Measurements from ENCODE around the gene MFAP5. TPM values are rescaled to one million over a fixed set of nuclear protein-coding genes. Genes with fewer than 3 reads are reported as not detected.

The MFAP5 gene
- polyA plus RNA-seq, 2 of the 4 experiments (the other 2 are of a cell fraction) = 0.40 TPM

DNA sequence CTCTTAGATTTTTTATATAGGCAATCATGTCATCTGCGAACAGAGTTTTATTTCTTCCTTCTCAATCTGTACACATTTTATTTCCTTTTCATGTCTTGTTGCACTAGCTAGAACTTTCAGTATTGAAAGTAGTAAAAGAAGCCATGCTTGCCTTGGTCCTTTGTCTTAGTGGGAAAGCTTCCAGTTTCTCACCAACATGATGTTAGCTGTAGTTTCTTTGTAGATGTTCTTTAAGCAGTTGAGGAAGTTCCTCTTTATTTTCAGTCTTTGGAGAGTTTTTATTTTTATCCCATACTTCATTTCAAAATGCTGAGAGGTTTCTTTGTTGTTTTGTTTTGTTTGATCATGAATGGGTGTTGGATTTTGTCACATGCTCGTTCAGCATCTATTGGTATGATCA lies 22.4 kb upstream of the MFAP5 start:
- 73% methylated on average over 2 of the region's 2 CpGs for WGBS (ENCODE audit: missing lambda C conversion rate)
- FAIRE-seq (no peak), ATAC-seq (no peak), DNase-seq (ENCODE audit: low read depth in 1 of 2, low spot score in 1 of 2) (no peak)
- ChIA-PET CTCF (interaction anchor here (0.8 to 5.9 kb wide), 8 partner anchors 8 to 364 kb away, joined by 3 to 60 read pairs (median 4); no protein-coding TSS in a partner anchor), POLR2A (no interaction called here)
- no peak overlapping the region for H3K27ac ChIP-seq
- no peak overlapping the region for H3K4me3 ChIP-seq
- TF ChIP-seq KDM1A (IDR thresholded peaks at IDR 0.05; ENCODE audit: low read depth) (no peak), RNF2 (IDR thresholded peaks at IDR 0.05; ENCODE audit: borderline replicate concordance, low read depth) (no peak), CBX8 (IDR thresholded peaks at IDR 0.05) (no peak), ZFP36 (IDR thresholded peaks at IDR 0.05; ENCODE audit: borderline replicate concordance, partially characterized antibody) (no peak), CHD2 (IDR thresholded peaks at IDR 0.05; ENCODE audit: low read length, partially characterized antibody) (no peak), PHF8 (IDR thresholded peaks at IDR 0.05; ENCODE audit: borderline replicate concordance, low read depth) (no peak)
- TF ChIP-seq, protein P1, sequence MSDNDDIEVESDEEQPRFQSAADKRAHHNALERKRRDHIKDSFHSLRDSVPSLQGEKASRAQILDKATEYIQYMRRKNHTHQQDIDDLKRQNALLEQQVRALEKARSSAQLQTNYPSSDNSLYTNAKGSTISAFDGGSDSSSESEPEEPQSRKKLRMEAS (IDR thresholded peaks at IDR 0.05) = no peak
- no peaks in the 10 kb centered on the region for H3K9me3 ChIP-seq
- H3K4me1 ChIP-seq = peaks cover 19% of the 10 kb centered on the region
- no peak overlapping the region for H3K4me2 ChIP-seq

DNA sequence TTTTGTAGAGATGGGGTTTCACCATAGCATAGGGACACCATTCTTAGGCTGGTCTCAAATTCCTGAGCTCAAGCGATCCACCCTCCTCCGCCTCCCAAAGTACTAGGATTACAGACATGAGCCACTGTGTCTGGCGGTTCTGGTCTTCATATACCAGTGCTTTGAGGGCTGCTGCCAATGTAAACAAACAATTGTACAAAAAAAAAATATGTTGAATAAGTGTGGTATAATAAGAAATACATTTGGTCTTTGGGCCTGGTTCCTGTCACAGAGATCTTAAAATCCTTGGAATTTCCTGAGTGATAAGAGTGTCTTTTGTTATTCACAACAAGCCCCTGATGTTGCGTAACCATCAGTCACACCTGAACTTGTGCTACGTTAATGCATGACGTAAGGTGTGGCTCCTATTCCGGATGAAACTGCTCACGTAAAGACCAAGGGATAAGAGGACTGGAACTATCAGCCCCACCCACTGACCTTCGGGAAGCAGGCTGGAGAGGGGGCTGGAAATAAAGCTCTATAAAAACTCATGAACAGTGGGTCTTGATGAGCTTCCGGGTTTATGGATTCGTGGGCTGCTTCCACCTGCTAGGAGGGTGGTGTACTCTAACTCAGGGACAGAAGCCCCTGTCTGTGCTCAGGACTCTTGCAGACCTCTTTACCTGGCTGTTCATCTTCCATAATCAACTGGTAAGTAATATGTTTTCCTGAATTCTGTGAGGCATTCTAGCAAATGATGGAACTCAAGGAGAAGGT lies 18.7 kb upstream of the MFAP5 start:
- no peak overlapping the region for H3K4me3 ChIP-seq
- DNase-seq (ENCODE audit: low read depth in 1 of 2, low spot score in 1 of 2) (peak in 1 of 2 experiments; percentile 52), FAIRE-seq (no peak)

DNA sequence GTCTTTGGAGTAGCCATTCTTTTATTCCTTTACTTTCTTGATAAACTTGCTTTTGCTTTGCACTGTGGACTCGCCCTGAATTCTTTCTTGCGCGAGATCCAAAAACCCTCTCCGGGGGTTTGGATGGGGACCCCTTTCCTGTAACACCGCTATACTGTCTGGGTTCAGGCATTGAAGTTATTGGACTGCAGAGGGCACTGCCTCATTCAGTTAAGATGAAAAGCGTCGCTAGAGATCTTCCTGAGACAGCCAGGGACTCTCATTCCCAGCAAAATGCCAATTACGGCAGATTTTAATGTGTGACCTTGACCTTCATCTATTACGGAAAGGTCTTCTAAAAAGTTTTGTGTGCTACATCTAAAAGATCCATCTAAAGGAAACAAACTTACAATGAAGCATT lies 17.9 kb upstream of the MFAP5 start:
- DNase-seq (ENCODE audit: low read depth in 1 of 2, low spot score in 1 of 2) (no peak), ATAC-seq (peak in 1 of 2 experiments; percentile 33; a peak in 1 of 6 replicates), FAIRE-seq (no peak)
- Histone ChIP-seq H3K27ac (no peak overlapping the region), H3K9me3 (no peaks in the 10 kb centered on the region), H3K4me2 (no peak overlapping the region), H3K4me1 (peaks cover 7% of the 10 kb centered on the region; the same call in 2 of the 3 replicates), H3K4me3 (no peak overlapping the region)
- 76% methylated on average over 9 of the region's 9 CpGs for WGBS (ENCODE audit: missing lambda C conversion rate)
- ChIA-PET POLR2A (no interaction called here), CTCF (interaction anchor here (1.6 to 5.9 kb wide), 5 partner anchors 145 to 369 kb away, joined by 5 to 60 read pairs (median 21); no protein-coding TSS in a partner anchor)
- TF ChIP-seq CBX8 (IDR thresholded peaks at IDR 0.05) (no peak), RAD21 (conservative IDR thresholded peaks at IDR 0.05 in 1 of 2, IDR thresholded peaks at IDR 0.05 in 1 of 2) (no peak), KDM1A (IDR thresholded peaks at IDR 0.05; ENCODE audit: low read depth) (no peak), NPAS2 (CRISPR knock-in tag; IDR thresholded peaks at IDR 0.05; ENCODE audit: borderline replicate concordance) (no peak), POLR2AphosphoS2 (conservative IDR thresholded peaks at IDR 0.05; ENCODE audit: low read length) (no peak), ZSCAN20 (CRISPR knock-in tag; IDR thresholded peaks at IDR 0.05) (no peak), FOSB (CRISPR knock-in tag; IDR thresholded peaks at IDR 0.05) (no peak)
- TF ChIP-seq, protein P2, sequence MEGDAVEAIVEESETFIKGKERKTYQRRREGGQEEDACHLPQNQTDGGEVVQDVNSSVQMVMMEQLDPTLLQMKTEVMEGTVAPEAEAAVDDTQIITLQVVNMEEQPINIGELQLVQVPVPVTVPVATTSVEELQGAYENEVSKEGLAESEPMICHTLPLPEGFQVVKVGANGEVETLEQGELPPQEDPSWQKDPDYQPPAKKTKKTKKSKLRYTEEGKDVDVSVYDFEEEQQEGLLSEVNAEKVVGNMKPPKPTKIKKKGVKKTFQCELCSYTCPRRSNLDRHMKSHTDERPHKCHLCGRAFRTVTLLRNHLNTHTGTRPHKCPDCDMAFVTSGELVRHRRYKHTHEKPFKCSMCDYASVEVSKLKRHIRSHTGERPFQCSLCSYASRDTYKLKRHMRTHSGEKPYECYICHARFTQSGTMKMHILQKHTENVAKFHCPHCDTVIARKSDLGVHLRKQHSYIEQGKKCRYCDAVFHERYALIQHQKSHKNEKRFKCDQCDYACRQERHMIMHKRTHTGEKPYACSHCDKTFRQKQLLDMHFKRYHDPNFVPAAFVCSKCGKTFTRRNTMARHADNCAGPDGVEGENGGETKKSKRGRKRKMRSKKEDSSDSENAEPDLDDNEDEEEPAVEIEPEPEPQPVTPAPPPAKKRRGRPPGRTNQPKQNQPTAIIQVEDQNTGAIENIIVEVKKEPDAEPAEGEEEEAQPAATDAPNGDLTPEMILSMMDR (IDR thresholded peaks at IDR 0.05) = no peak
- TF ChIP-seq, protein P3, sequence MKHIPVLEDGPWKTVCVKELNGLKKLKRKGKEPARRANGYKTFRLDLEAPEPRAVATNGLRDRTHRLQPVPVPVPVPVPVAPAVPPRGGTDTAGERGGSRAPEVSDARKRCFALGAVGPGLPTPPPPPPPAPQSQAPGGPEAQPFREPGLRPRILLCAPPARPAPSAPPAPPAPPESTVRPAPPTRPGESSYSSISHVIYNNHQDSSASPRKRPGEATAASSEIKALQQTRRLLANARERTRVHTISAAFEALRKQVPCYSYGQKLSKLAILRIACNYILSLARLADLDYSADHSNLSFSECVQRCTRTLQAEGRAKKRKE (CRISPR knock-in tag; IDR thresholded peaks at IDR 0.05; ENCODE audit: low read depth) = no peak
- TF ChIP-seq, protein P4, sequence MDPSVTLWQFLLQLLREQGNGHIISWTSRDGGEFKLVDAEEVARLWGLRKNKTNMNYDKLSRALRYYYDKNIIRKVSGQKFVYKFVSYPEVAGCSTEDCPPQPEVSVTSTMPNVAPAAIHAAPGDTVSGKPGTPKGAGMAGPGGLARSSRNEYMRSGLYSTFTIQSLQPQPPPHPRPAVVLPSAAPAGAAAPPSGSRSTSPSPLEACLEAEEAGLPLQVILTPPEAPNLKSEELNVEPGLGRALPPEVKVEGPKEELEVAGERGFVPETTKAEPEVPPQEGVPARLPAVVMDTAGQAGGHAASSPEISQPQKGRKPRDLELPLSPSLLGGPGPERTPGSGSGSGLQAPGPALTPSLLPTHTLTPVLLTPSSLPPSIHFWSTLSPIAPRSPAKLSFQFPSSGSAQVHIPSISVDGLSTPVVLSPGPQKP (IDR thresholded peaks at IDR 0.05; ENCODE audit: low read depth, low read length) = no peak
- TF ChIP-seq, protein P5, sequence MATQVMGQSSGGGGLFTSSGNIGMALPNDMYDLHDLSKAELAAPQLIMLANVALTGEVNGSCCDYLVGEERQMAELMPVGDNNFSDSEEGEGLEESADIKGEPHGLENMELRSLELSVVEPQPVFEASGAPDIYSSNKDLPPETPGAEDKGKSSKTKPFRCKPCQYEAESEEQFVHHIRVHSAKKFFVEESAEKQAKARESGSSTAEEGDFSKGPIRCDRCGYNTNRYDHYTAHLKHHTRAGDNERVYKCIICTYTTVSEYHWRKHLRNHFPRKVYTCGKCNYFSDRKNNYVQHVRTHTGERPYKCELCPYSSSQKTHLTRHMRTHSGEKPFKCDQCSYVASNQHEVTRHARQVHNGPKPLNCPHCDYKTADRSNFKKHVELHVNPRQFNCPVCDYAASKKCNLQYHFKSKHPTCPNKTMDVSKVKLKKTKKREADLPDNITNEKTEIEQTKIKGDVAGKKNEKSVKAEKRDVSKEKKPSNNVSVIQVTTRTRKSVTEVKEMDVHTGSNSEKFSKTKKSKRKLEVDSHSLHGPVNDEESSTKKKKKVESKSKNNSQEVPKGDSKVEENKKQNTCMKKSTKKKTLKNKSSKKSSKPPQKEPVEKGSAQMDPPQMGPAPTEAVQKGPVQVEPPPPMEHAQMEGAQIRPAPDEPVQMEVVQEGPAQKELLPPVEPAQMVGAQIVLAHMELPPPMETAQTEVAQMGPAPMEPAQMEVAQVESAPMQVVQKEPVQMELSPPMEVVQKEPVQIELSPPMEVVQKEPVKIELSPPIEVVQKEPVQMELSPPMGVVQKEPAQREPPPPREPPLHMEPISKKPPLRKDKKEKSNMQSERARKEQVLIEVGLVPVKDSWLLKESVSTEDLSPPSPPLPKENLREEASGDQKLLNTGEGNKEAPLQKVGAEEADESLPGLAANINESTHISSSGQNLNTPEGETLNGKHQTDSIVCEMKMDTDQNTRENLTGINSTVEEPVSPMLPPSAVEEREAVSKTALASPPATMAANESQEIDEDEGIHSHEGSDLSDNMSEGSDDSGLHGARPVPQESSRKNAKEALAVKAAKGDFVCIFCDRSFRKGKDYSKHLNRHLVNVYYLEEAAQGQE (IDR thresholded peaks at IDR 0.05) = no peak

More for the DNA sequence above, 18.7 kb upstream of the MFAP5 start:
- H3K9me3 ChIP-seq = no peaks in the 10 kb centered on the region
- peaks cover 7% of the 10 kb centered on the region; the same call in 2 of the 3 replicates for H3K4me1 ChIP-seq
- ATAC-seq = peak; percentile 28 to 45; a peak in 3 of 6 replicates
- TF ChIP-seq MYC (IDR thresholded peaks at IDR 0.05; ENCODE audit: borderline replicate concordance, low read length) (no peak), CEBPB (IDR thresholded peaks at IDR 0.05) (peak; percentile 63 to 75)
- ChIA-PET POLR2A (no interaction called here), CTCF (interaction anchor here (0.6 to 5.9 kb wide), 32 partner anchors 8 to 380 kb away, joined by 3 to 60 read pairs (median 4); partner anchors contain the start of genes PHC1 and RIMKLB)
- WGBS (ENCODE audit: missing lambda C conversion rate) = 33% methylated on average over 11 of the region's 11 CpGs
- no peak overlapping the region; a peak in 1 of 6 replicates for H3K27ac ChIP-seq
- peak overlapping the region; percentile 55 for H3K4me2 ChIP-seq

All from A549 (cell line).